Stimulated activated CD8-positive, alpha-beta memory T cell treated with anti-CD3 and anti-CD28 coated beads, Interleukin-4, amount 100 ng/mL, for 1 hour (primary cell): Measurements from ENCODE around the gene ABCC11.

Experiments used
- DNase-seq, 2 donors: peaks; one replicate each; pipeline ENCODE4 v3.0.0-alpha.2; 2020; ENCODE audit warnings: low read depth in 2 of 2, low spot score in 1 of 2

The ABCC11 gene

DNA sequence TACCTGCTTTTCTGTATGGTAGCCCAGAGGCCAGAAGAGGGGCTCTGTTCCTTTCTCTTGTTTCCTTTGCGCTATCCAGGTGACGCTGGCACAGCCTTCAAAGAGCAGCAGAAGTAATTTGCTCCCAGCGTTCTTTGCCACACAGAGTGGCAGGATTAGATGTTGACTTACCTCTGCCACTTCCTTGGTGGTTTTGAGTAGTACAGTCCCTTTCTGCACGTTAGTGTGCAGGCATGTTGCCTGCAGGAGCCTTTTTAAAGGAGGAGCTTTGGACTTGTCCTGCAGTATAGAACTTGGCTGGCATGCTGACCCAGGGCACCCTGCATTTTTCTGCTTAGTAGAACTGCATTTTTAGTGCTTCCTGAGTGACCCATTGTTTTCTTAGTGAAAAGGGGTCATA is at the start of gene ABCC11:
TSS of gene ABCC11 (minus strand) at position 229 of the 400 bp plus-strand sequence. CDS start 15,618 bp downstream, outside the sequence.
- no peak for DNase-seq

DNA sequence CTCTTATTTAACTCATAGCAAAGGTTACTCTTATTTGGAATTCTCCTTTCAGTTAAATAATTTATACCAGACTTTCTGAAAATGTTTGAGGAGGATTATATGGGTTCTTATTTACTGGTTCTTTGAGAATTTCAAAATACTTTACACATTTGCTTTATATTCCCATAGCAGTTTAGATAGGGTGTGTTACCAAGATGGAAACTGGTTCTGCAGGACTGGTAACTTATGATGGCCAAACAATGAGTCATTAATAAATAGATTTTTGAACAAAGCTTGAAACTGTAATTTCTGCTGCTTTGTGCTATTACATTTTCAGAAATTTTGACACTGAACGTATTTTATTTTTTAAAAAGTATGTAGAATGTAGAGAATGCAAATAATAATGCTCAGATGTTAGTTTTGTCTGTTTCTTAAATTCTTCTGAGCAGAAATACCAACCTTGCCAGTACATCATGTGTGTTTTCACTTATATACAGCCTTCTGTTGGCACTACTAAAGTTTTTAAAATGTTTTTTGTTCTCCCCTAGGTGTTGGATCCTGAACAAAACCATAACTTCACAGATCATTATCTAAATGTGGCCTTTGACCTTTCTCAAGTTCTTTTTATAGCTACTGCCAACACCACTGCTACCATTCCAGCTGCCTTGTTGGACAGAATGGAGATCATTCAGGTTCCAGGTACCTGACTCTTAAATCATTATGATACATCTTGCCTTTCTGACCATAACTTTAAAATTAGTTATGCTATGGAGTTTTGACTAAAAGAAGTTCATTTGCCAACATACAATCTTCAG is 48.3 kb upstream of the ABCC11 start:
- DNase-seq, result no peak

- no peak for DNase-seq
Measured at GRCh38 chr16:48294724-48295123, 47.4 kb upstream of the ABCC11 start.

DNA sequence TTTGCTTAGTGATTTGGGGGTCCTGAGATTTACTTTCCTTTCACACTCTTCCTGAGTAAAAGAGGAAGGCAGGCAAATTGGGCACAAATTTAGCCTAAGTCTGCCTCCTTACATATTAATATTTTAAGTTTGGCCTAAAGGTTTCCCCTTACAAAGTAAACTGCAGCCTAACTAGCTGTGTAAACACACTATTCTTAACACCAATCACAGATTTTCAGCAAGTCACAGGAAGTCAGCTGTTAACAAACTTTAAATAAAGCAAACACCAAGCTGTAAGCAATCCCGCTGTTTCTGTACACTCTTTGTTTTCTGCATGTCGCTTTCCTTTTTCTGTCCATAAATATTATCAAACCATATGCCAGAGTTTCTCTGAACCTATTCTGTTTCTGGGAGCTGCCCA is 45.1 kb upstream of the ABCC11 start:
- DNase-seq, result no peak

DNA sequence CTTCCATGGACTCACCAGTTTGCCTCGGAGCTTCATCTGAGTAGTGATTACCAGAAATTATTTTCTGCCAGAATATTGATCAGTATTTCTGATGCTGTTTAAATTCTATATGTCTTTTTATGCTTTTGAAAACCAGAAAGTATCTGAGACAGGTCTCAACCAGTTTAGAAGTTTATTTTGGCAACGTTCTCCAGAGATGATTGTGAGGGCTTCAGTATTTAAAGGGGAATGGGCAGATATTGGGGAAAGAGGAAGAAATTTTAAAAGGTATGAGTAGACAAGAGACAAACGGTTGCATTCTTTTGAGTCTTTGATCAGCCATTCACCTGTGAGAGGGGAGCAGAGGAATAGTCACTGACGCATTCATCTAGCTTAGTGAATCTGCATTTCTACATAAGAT is 44.4 kb upstream of the ABCC11 start:
- DNase-seq, result no peak

DNA sequence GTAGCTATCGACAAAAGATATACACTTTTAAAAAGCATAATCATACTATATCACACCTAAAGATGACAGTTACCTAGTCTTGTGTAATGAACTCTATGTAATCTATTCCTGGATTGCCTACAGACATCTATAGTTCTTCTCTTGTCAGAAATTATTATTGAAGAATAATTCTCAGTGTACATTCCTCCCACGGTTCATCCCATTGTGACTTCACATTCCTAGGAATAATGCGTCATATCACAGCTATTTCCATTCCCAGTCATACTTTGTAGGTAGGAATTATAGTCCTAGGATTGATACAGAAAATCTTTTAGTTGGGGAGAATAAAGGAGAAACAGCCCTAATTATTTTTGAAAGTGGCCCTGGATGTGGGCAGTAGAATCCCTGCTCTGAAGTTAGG is 44.0 kb upstream of the ABCC11 start:
- no peak for DNase-seq

- DNase-seq, result no peak
Measured at GRCh38 chr16:48287239-48287638, 39.9 kb upstream of the ABCC11 start.

DNA sequence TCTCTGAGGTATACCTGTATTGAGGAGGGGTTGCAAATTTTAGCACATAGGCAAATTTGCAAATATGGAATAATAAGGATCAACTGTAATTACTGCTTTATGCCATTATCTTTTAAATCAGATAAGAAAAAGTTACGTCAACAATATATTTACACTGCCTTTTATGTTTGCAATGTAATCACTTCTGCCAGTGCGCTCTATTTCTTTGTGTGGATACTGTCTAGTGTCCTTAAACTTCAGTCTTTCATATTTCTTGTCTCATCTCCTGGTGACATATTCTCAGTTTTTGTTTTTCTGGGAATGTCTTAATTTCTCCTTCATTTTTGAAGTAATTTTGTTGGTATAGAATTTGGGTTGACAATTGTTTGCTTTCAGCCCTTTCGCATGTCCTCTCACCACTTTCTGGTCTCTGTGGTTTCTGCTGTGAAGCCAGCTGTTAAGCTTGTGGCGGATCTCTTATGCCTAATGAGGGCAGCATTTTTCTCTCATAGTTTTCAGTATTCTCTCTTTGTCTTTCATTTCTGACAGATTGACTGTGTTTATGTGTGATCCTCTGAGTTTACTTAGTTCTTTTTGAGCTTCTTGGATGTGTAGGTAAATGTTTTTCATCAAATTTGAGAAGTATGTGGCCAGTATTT is 37.6 kb upstream of the ABCC11 start:
- no peak for DNase-seq

DNA sequence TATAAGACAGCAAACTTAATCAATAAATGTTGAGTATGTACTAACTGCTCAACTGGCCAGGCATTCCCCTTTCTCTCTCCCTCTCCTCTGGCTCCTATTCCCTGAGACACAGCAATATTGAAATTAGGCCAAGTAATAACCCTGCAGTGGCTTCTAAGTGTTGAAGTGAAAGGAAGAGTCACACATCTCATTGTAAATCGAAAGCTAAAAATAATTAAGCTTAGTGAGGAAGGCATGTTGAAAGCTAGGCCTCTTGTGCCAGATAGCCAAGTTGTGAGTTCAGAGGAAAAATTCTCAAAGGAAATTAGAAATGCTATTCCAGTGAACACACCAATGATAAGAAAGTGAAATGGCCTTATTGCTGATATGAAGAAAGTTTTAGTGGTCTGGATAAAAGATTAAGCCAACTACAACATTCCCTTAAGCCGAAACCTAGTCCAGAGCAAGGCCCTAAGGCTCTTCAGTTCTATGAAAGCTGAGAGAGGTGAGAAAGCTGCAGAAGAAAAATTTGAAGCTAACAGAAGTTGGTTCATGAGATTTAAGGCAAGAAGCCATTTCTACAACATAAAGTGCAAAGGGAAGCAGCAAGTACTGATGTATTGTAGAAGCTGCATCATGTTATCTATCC is 35.4 kb upstream of the ABCC11 start:
- no peak for DNase-seq

DNA sequence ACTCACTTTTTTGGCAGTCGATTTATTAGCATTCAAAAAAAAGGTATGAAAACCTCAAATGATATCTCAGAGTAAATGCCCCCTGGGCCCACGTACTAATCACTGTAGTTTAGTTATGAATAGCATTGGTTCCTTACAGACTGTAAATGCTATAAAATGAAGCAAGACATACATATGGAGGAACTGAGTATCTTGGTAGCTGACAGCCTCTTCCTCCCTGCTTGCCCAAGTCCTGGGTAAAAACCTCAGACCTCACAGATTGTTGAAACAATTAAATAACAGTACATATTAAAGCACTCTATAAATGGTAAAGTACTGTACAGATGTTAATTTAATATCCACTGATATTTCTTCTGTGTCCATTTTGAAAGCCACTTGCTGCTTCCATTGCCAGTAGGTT is 33.2 kb upstream of the ABCC11 start:
- DNase-seq, result no peak

DNA sequence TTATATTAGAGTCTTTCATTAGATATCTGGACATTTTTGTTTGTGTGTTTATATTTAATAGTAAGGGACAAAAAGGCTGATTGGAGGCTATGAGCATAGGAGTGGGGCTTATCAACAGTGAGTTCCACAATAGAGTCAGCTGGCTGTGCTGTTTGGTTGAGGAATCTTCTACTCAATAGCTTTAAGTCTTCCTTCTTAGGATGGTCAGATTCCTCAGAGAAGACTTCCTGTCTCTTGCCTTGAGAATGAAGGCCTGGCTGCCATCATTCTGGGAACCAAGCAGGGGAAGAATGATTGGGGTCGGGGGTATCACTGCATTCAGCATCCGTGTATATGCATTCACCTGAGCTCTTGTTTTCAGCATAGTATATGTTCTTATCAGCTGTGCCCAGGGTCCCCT is 31.9 kb upstream of the ABCC11 start:
- DNase-seq, result no peak

- DNase-seq, result no peak
Measured at GRCh38 chr16:48277158-48277557, 29.8 kb upstream of the ABCC11 start.

GRCh38 chr16:48276102-48276501 is 28.8 kb upstream of the ABCC11 start:
- DNase-seq, result no peak

DNA sequence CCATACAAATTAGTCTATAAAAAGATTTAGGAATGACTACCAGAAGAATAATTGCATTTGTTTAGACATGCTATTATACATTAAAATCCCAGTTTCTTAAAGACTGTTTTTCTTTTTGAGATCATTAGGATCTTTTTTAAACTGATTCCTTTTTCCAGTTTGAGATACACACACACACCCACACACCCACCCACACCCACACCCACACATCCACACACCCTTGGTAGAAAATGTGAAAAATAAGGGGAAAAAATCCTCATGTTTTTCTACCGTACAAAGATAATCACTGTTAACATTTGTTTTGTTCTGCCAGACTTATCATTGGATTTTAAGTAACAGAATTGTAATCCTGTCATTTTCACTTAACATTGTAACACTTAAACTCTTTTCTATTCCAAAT is 27.1 kb upstream of the ABCC11 start:
- no peak for DNase-seq

DNA sequence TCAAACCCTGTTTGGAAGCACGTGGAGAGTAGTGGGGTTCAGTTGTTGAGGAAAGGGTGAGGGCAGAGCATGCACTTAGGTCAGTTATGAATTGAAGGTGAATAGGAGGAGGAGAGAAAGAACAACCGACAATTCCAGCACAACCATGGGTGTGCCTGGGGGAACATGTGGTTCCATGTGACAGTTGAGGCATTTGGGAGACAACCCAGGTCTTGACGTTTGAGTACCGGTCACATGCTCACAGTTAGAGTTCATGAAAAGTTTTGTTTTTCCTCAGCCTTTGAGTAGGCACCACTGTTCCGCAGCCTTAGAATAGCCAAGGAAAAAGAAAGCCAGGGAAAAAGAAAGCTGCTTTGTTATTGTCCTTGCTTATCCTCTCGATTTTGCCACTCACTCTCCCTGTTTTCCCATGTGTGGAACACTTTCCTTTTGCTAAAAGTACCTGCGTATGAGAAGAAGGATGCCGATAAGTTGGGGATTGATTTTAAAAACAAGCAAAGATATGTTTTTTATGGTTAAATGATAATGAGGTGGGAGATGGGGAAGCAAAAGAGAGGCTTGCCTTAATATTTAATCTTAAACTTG is 25.6 kb upstream of the ABCC11 start:
- DNase-seq, result no peak

- DNase-seq, result no peak
Measured at GRCh38 chr16:48271728-48272127, 24.4 kb upstream of the ABCC11 start.

DNA sequence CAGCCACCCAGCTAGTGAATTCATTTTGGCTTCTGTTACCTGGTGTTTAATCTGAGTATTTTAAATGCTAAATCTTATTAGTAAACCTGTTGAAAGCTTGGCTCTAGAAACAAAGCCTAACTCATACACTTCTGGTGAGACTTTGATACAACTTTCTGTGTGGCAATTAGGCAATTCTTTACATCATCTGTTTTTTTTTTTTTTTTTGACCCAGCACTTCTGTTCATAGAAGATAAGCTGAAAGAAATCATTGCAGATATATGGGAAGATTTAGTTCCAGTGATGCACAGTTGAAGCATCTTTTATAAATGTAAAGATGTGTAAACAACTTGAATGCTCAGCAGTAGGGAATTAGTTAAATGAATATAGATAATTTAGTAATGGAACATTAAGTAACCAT is 21.7 kb upstream of the ABCC11 start:
- DNase-seq, result no peak

DNA sequence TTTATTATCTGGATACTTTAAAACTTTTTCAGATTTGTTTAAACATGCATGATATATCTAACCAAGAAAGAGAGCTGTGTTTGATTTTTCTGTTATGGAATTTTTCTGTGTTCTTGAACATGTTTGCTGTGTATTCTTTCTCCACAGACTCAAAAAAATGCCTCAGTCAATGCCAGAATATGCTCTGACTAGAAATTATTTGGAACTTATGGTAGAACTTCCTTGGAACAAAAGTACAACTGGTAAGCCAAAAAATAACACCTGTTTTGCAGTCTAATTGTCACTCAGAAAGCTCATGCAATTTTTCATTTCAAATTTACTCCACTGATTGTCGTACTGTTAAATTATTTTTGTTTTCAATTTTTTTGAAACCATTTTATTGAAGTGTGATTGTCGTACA is 15.3 kb upstream of the ABCC11 start:
- no peak for DNase-seq

DNA sequence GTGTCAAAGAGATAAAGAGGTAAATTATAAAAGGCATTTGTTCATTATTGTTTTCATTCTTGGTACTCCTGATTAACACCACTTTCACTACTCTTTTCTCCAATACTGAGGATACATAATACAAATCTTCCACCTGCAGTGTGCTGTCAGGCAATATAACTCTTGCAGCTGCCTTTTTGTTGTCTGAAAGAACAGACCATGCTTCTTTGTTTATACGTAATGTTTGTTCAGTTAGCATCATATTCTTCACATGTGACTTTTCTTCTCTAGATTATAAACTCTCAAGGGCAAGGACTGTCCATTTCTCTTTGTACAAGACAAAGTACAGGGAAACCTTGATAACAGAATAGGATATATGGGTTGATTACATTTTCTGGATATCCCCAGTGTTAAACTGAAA is 14.2 kb upstream of the ABCC11 start:
- DNase-seq, result no peak

DNA sequence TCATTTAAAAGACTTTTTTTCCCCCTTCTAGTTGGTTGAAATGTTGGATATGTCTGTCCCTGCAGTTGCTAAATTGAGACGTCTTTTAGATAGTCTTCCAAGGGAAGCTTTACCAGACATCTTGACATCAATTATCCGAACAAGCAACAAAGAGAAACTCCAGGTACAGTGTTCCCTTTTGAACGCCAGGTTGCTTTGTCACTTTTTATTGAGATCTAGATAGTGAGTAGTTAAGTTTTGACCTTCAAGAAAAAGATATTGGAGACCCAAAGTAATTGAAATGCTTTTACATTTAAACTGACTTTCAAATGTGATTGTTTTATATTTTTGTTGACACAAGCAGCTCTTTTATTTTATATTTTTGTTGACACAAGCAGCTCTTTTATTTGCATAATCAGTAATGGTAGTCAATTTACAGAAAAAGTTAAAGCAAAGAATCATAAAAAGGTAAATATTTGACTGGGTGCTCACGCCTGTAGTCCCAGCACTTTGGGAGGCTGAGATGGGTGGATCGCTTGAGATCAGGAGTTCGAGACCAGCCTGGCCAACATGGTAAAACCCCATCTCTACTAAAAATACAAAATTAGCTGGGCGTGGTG is 9.3 kb upstream of the ABCC11 start:
- DNase-seq, result no peak

DNA sequence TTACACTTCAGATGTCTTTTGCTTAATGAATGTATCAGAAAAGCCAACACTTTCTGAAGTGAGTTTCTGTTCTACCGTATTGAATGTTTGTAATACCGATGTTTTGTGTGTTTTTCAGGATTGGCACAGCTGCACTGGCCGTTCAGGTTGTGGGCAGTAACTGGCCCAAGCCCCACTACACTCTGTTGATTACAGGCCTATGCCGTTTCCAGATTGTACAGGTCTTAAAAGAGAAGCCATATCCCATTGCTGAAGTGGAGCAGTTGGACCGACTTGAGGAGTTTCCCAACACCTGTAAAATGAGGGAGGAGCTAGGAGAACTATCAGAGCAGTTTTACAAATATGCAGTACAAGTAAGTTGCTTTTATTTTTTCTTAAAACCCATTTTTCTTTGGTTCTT is 4.7 kb upstream of the ABCC11 start:
- DNase-seq, result no peak
